ENCODE data around the gene PPP1R8. TPM values are rescaled to one million over a fixed set of nuclear protein-coding genes. Genes with fewer than 3 reads are reported as not detected.

PPP1R8 gene
- total and polyA plus RNA-seq, 2 of the 8 experiments (the other 6 are each of a cell fraction or from before 2014, with no cell fraction given) = 33.4 to 51.8 TPM

DNA sequence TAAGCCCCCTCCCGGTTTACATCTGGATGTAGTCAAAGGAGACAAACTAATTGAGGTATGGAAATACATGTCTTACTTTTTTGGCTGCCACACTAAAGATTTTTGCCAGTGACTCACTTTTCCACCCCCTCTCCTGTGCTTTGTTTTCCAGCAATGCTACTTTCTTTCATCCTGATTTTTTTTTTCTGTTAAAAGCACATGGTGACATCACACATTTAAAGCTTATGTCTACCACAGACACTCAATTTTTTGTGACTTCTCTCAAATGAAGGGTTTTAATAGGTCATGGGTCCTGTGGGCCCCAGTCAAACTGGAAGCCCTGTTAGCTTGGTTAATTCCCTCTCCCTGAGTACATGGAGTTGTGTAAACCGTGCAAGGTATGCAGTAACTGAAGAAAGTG is 2.2 kb downstream of the PPP1R8 start:
- CTCF ChIA-PET (ENCODE audit: partially characterized antibody) = interaction anchor here (0.6 kb wide), 1 partner anchor 45 kb away, joined by 3 read pairs; no protein-coding TSS in a partner anchor
- no peak overlapping the region for H3K27ac ChIP-seq (ENCODE audit: low read depth, low read length)
- no peak for FAIRE-seq
- TF ChIP-seq HDAC6 (IDR thresholded peaks at IDR 0.05; ENCODE audit: low read depth, low read length) (no peak), CHD2 (IDR thresholded peaks at IDR 0.05; ENCODE audit: low read length) (no peak), ASH2L (IDR thresholded peaks at IDR 0.05; ENCODE audit: low read length) (no peak), CHD1 (IDR thresholded peaks at IDR 0.05; ENCODE audit: low read depth, low read length) (no peak), GTF2F1 (IDR thresholded peaks at IDR 0.05; ENCODE audit: borderline replicate concordance, low read depth, low read length) (no peak), MAFK (IDR thresholded peaks at IDR 0.05; ENCODE audit: low read depth, low read length) (no peak), NANOG (IDR thresholded peaks at IDR 0.05; ENCODE audit: insufficient read depth, low read depth, low read length, poor library complexity, severe bottlenecking) (no peak), FOSL1 (IDR thresholded peaks at IDR 0.05; ENCODE audit: insufficient read depth, low read depth, low read length) (no peak), POLR2AphosphoS5 (IDR thresholded peaks at IDR 0.05; ENCODE audit: low read depth, low read length) (no peak), SP1 (IDR thresholded peaks at IDR 0.05; ENCODE audit: low read depth, low read length) (no peak), BCL11A (IDR thresholded peaks at IDR 0.05; ENCODE audit: low read depth in 2 of 2, low read length in 2 of 2) (no peak), CREB1 (IDR thresholded peaks at IDR 0.05) (no peak), EGR1 (IDR thresholded peaks at IDR 0.05; ENCODE audit: borderline replicate concordance, low read depth, low read length) (no peak)
- TF ChIP-seq, protein P1, sequence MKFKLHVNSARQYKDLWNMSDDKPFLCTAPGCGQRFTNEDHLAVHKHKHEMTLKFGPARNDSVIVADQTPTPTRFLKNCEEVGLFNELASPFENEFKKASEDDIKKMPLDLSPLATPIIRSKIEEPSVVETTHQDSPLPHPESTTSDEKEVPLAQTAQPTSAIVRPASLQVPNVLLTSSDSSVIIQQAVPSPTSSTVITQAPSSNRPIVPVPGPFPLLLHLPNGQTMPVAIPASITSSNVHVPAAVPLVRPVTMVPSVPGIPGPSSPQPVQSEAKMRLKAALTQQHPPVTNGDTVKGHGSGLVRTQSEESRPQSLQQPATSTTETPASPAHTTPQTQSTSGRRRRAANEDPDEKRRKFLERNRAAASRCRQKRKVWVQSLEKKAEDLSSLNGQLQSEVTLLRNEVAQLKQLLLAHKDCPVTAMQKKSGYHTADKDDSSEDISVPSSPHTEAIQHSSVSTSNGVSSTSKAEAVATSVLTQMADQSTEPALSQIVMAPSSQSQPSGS (IDR thresholded peaks at IDR 0.05; ENCODE audit: low read length) = no peak

More for the DNA sequence above, 2.2 kb downstream of the PPP1R8 start:
- H3K14ac ChIP-seq (ENCODE audit: insufficient read length) = no peak overlapping the region
- H2BK15ac ChIP-seq (ENCODE audit: low read length) = no peak overlapping the region
- H2AFZ ChIP-seq (ENCODE audit: low read length) = no peak overlapping the region
- no peak overlapping the region for H4K91ac ChIP-seq (replicated peaks; ENCODE audit: insufficient read length, low read length)
- H3K4me3 ChIP-seq (ENCODE audit: extremely low read depth in 1 of 4, insufficient read depth in 2 of 4, low read depth in 3 of 4, low read length in 4 of 4) = no peak overlapping the region
- H3K79me1 ChIP-seq (ENCODE audit: low read depth, low read length) = 0 out of 2 replicates have a peak, but pooled peaks cover 2% of the 10 kb centered on the region
- H2BK5ac ChIP-seq (ENCODE audit: low read depth, low read length) = no peak overlapping the region
- POLR2A ChIA-PET (ENCODE audit: partially characterized antibody) = interaction anchor here (1.0 to 3.3 kb wide), 2 partner anchors 9 to 161 kb away, joined by 3 to 14 read pairs; partner anchors contain the start of gene IFI6
- no peak overlapping the region for H3K18ac ChIP-seq (ENCODE audit: extremely low read depth, low read length)
- 94% methylated on average over 2 of the region's 2 CpGs; no CpG with 5 or more reads in 1 of the 2 experiments for WGBS, 2 experiments (ENCODE audit: extremely low coverage in 1 of 2, insufficient coverage in 1 of 2, insufficient read length in 1 of 2, insufficient replicate concordance in 2 of 2, low coverage in 1 of 2, low lambda C conversion rate in 2 of 2, missing lambda C conversion rate in 1 of 2)
- peaks cover 4% of the 10 kb centered on the region; the same call in 1 of the 2 replicates for H3K23me2 ChIP-seq (ENCODE audit: low read depth, low read length)
- no peak overlapping the region for H4K5ac ChIP-seq (ENCODE audit: insufficient read length, low read depth, low read length)
- H2BK120ac ChIP-seq (replicated peaks; ENCODE audit: low read depth, low read length) = no peak overlapping the region
- H3K4me2 ChIP-seq (ENCODE audit: insufficient read depth in 1 of 2, low read depth in 2 of 2, low read length in 2 of 2) = no peak overlapping the region; a peak in 1 of 4 replicates
- no peak overlapping the region for H2AK5ac ChIP-seq (ENCODE audit: low read depth, low read length)
- no peak for DNase-seq (ENCODE audit: low read depth in 1 of 2, low spot score in 2 of 2)
- no peaks in the 10 kb centered on the region; a peak in 2 of 7 replicates for H3K4me1 ChIP-seq (replicated peaks in 1 of 4; ENCODE audit: control insufficient read depth in 3 of 4, insufficient read depth in 4 of 4, low read length in 3 of 4)
- no peaks in the 10 kb centered on the region for H3K27me3 ChIP-seq (replicated peaks in 1 of 4; ENCODE audit: control insufficient read depth in 3 of 4, extremely low read depth in 1 of 4, insufficient read depth in 3 of 4, low read length in 3 of 4)
- no peak overlapping the region for H3K4ac ChIP-seq (replicated peaks; ENCODE audit: insufficient read length, low read depth, low read length)
- no peaks in the 10 kb centered on the region for H4K20me1 ChIP-seq (replicated peaks in 1 of 2; ENCODE audit: control insufficient read depth in 1 of 2, insufficient read depth in 2 of 2, low read length in 2 of 2)
- no peak overlapping the region for H3K23ac ChIP-seq (ENCODE audit: insufficient read length)
- H3K36me3 ChIP-seq (ENCODE audit: control insufficient read depth in 2 of 4, insufficient read depth in 4 of 4, low read length in 3 of 4) = peaks cover 5 to 24% (median 10%) of the 10 kb centered on the region in 4 experiments; a peak in 6 of 8 replicates
- no peak overlapping the region for H2BK12ac ChIP-seq (ENCODE audit: low read depth, low read length)
- no peak overlapping the region for H2BK20ac ChIP-seq (ENCODE audit: low read length)
- no peak overlapping the region for H4K8ac ChIP-seq (ENCODE audit: extremely low read depth, insufficient read depth, low read length)
- peaks cover 17 to 58% of the 10 kb centered on the region in 2 experiments for H3K79me2 ChIP-seq (ENCODE audit: control insufficient read depth in 1 of 2, insufficient read depth in 2 of 2, low read length in 2 of 2)
- no peak overlapping the region for H3K56ac ChIP-seq (replicated peaks; ENCODE audit: insufficient read length, low read depth, low read length)
- no peak overlapping the region for H3K9ac ChIP-seq (replicated peaks in 1 of 4; ENCODE audit: extremely low read depth in 1 of 4, low read depth in 3 of 4, low read length in 3 of 4)
- H3K9me3 ChIP-seq (ENCODE audit: insufficient read depth in 2 of 2, low read depth in 1 of 2, low read length in 1 of 2) = no peaks in the 10 kb centered on the region

All from H1 (cell line).